IPS-11a (cell line): ENCODE measurements around the gene TRIM24.
"Not testable (repeated sequence)": the region's sequence is repeated elsewhere in the genome, so short reads cannot be mapped to it uniquely, and the experiment has no call there.

Experiments used
- H3K4me3 ChIP-seq: one replicate; pipeline ENCODE4 v1.5.1; 2013; ENCODE audit warnings: low read depth, low read length, control low read depth

The TRIM24 gene

GRCh38 chr7:138491612-138492386 is 31.7 kb downstream of the TRIM24 start:
- no peak overlapping the region for H3K4me3 ChIP-seq

- no peak overlapping the region for H3K4me3 ChIP-seq
Observed at GRCh38 chr7:138492423-138492822, 32.4 kb downstream of the TRIM24 start.

- no peak overlapping the region for H3K4me3 ChIP-seq
Observed at GRCh38 chr7:138493535-138493934, 33.5 kb downstream of the TRIM24 start.

GRCh38 chr7:138495485-138495884 is 35.4 kb downstream of the TRIM24 start:
- no peak overlapping the region for H3K4me3 ChIP-seq

- no peak overlapping the region for H3K4me3 ChIP-seq
Observed at GRCh38 chr7:138499340-138499739, 39.3 kb downstream of the TRIM24 start.

- not testable (repeated sequence) for H3K4me3 ChIP-seq
Observed at GRCh38 chr7:138500303-138500702, 40.2 kb downstream of the TRIM24 start.

- no peak overlapping the region for H3K4me3 ChIP-seq
Observed at GRCh38 chr7:138500892-138501291, 40.8 kb downstream of the TRIM24 start.

- no peak overlapping the region for H3K4me3 ChIP-seq
Observed at GRCh38 chr7:138502023-138502767, 42.1 kb downstream of the TRIM24 start.

- H3K4me3 ChIP-seq = no peak overlapping the region
Observed at GRCh38 chr7:138505361-138505873, 45.4 kb downstream of the TRIM24 start.

- H3K4me3 ChIP-seq = no peak overlapping the region
Observed at GRCh38 chr7:138506764-138507163, 46.7 kb downstream of the TRIM24 start.

- no peak overlapping the region for H3K4me3 ChIP-seq
Observed at GRCh38 chr7:138510003-138510402, 49.9 kb downstream of the TRIM24 start.

GRCh38 chr7:138512092-138512858 is 52.2 kb downstream of the TRIM24 start:
- H3K4me3 ChIP-seq = no peak overlapping the region

GRCh38 chr7:138512885-138513284 is 52.8 kb downstream of the TRIM24 start:
- H3K4me3 ChIP-seq = no peak overlapping the region

- no peak overlapping the region for H3K4me3 ChIP-seq
Observed at GRCh38 chr7:138513344-138513871, 53.3 kb downstream of the TRIM24 start.

GRCh38 chr7:138514044-138514443 is 54.0 kb downstream of the TRIM24 start:
- H3K4me3 ChIP-seq = no peak overlapping the region

GRCh38 chr7:138515001-138515528 is 55.0 kb downstream of the TRIM24 start:
- no peak overlapping the region for H3K4me3 ChIP-seq

- H3K4me3 ChIP-seq = no peak overlapping the region
Observed at GRCh38 chr7:138519061-138519798, 59.2 kb downstream of the TRIM24 start.

GRCh38 chr7:138520742-138521141 is 60.7 kb downstream of the TRIM24 start:
- no peak overlapping the region for H3K4me3 ChIP-seq

- H3K4me3 ChIP-seq = no peak overlapping the region
Observed at GRCh38 chr7:138521837-138522461, 61.9 kb downstream of the TRIM24 start.

GRCh38 chr7:138524259-138524658 is 64.2 kb downstream of the TRIM24 start:
- no peak overlapping the region for H3K4me3 ChIP-seq
